K562 (cell line): ENCODE measurements around the gene KCTD13. TPM values are rescaled to one million over a fixed set of nuclear protein-coding genes. Genes with fewer than 3 reads are reported as not detected.

Source experiments
- BRCA1 ChIP-seq, 2 experiments: fragments of 450-650 bp in 1 of 2; sonication (generic) in 1 of 2; formaldehyde crosslinking in 1 of 2; IDR thresholded peaks; 2 replicates each; pipeline versions ENCODE4 v1.5.0 to v1.6.1; 2017 to 2020; ENCODE audit warnings: mild to moderate bottlenecking in 1 of 2, missing genetic modification reagents in 1 of 2
- C11orf30 ChIP-seq: fragments of 450-650 bp; IDR thresholded peaks from 2 replicates; pipeline ENCODE4 v1.6.1; 2016; ENCODE audit warnings: low read depth, mild to moderate bottlenecking
- CBFA2T2 ChIP-seq: fragments of 450-650 bp; conservative IDR thresholded peaks from 2 replicates; pipeline ENCODE4 v1.6.1; 2017; ENCODE audit warnings: mild to moderate bottlenecking
- CHD2 ChIP-seq: IDR thresholded peaks from 2 replicates; pipeline ENCODE4 v1.6.1; 2011; ENCODE audit warnings: low read depth, low read length
- GTF2E2 ChIP-seq: fragments of 200-800 bp; sonication (Bioruptor generic); IDR thresholded peaks from 2 replicates; pipeline ENCODE4 v1.6.1; 2016; ENCODE audit warnings: missing genetic modification characterization, missing compliant biosample characterization
- NFE2 ChIP-seq: IDR thresholded peaks from 2 replicates; pipeline ENCODE4 v1.6.1; 2014; ENCODE audit warnings: antibody characterized with exemption, low read depth
- NFYB ChIP-seq: IDR thresholded peaks from 2 replicates; pipeline ENCODE4 v1.6.1; 2011; ENCODE audit warnings: mild to moderate bottlenecking, moderate library complexity; ENCODE audit not compliant: insufficient read length; ENCODE audit errors: extremely low read depth
- RBM17 ChIP-seq: fragments of 200-400 bp; formaldehyde crosslinking; IDR thresholded peaks from 2 replicates; pipeline ENCODE4 v1.6.1; 2017; ENCODE audit warnings: low read depth, mild to moderate bottlenecking, low read length, borderline replicate concordance
- RCOR1 ChIP-seq, 2 experiments: IDR thresholded peaks; 2 replicates each; pipeline ENCODE4 v1.6.1; 2012; ENCODE audit warnings: low read depth in 2 of 2, low read length in 2 of 2, borderline replicate concordance in 1 of 2, improper control_type of control experiment in 1 of 2
- SMAD2 ChIP-seq: fragments of 150-350 bp; IDR thresholded peaks from 2 replicates; pipeline ENCODE4 v1.6.1; 2014; ENCODE audit warnings: low read depth, mild to moderate bottlenecking, low read length
- TEAD2 ChIP-seq: fragments of 450-650 bp; IDR thresholded peaks from 2 replicates; pipeline ENCODE4 v1.6.1; 2016; ENCODE audit warnings: missing genetic modification characterization, control low read depth, missing compliant biosample characterization
- U2AF2 ChIP-seq: fragments of 200-400 bp; formaldehyde crosslinking; optimal IDR thresholded peaks from 2 replicates; pipeline ENCODE3; 2017; ENCODE audit warnings: low read depth, mild to moderate bottlenecking, low read length
- ZNF23 ChIP-seq: fragments of 250-450 bp; sonication (Bioruptor Pico); IDR thresholded peaks from 2 replicates; pipeline ENCODE4 v1.4.0; 2020; ENCODE audit warnings: mild to moderate bottlenecking
- ZNF316 ChIP-seq: fragments of 450-650 bp; IDR thresholded peaks from 2 replicates; pipeline ENCODE4 v1.6.1; 2016
- polyA plus RNA-seq, 8 experiments: library from polyadenylated mRNA; depleted of rRNA in 4 of 8; stranded (reverse) in 5 of 8; unstranded in 3 of 8; fragments of >200 nt; fragmentation: Nextera tagmentation in 2 of 8; fragmentation: Illumina TruSeq in 1 of 8; extraction: Ambion mirVana in 2 of 8; extraction: Trizol in 1 of 8; gene quantifications; 2 replicates each; pipeline versions ENCODE4 v1.2.1 to v1.2.3, GENCODE V29; 2011 to 2014; ENCODE audit warnings: inconsistent platforms in 1 of 8, missing spikeins in 1 of 8
- total RNA-seq, 7 experiments: library from RNA; depleted of rRNA in 6 of 7; stranded (reverse); fragments of >200 nt in 6 of 7; fragmentation: Illumina TruSeq in 2 of 7; extraction: Trizol in 2 of 7; gene quantifications; 2 replicates each; pipeline versions ENCODE4 v1.2.1 to v1.2.3, GENCODE V29; 2011 to 2021; ENCODE audit warnings: low replicate concordance in 1 of 7
- TF ChIP-seq, protein P1 (sequence below): fragments of 250-450 bp; sonication (Bioruptor Pico); IDR thresholded peaks from 2 replicates; pipeline ENCODE4 v1.9.0; 2021; ENCODE audit warnings: mild to moderate bottlenecking, inconsistent platforms
- TF ChIP-seq, protein P2 (sequence below): sonication (generic); formaldehyde crosslinking; IDR thresholded peaks from 2 replicates; pipeline ENCODE4 v1.8.0; 2022; ENCODE audit warnings: mild to moderate bottlenecking, missing genetic modification reagents, borderline replicate concordance
- TF ChIP-seq, protein P3 (sequence below): sonication (generic); formaldehyde crosslinking; IDR thresholded peaks from 2 replicates; pipeline ENCODE4 v1.8.1; 2023; ENCODE audit warnings: mild to moderate bottlenecking, missing genetic modification reagents, moderate library complexity

Gene KCTD13
- total and polyA plus RNA-seq, 9 of the 15 experiments (the other 6 are each of a cell fraction or from before 2014, with no cell fraction given): 1.0 to 20.6 (median 9.8) TPM

DNA sequence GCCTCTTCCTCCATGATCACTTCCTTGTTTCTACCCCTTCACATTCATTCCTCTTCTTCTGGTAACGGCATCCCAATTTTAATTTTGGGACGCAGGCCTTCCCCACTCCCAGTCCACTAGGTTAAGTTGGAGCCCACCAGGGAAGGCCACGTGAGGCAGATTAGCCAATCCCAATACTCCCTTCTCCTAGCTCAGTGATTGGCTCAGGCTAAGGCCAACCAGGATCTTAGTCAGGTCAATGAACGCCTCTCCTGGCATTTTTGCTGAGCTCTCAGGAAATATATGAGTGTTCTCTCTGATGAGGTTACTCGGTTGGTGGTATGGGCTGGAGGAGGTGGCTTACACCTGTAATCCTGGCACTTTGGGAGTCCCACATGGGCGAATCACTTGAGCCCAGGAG is 42.0 kb downstream of the KCTD13 start (continued):
- TF ChIP-seq, protein P1, sequence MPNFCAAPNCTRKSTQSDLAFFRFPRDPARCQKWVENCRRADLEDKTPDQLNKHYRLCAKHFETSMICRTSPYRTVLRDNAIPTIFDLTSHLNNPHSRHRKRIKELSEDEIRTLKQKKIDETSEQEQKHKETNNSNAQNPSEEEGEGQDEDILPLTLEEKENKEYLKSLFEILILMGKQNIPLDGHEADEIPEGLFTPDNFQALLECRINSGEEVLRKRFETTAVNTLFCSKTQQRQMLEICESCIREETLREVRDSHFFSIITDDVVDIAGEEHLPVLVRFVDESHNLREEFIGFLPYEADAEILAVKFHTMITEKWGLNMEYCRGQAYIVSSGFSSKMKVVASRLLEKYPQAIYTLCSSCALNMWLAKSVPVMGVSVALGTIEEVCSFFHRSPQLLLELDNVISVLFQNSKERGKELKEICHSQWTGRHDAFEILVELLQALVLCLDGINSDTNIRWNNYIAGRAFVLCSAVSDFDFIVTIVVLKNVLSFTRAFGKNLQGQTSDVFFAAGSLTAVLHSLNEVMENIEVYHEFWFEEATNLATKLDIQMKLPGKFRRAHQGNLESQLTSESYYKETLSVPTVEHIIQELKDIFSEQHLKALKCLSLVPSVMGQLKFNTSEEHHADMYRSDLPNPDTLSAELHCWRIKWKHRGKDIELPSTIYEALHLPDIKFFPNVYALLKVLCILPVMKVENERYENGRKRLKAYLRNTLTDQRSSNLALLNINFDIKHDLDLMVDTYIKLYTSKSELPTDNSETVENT (CRISPR knock-in tag): no peak
- TF ChIP-seq NFYB: peak; percentile 57
- TF ChIP-seq, protein P2, sequence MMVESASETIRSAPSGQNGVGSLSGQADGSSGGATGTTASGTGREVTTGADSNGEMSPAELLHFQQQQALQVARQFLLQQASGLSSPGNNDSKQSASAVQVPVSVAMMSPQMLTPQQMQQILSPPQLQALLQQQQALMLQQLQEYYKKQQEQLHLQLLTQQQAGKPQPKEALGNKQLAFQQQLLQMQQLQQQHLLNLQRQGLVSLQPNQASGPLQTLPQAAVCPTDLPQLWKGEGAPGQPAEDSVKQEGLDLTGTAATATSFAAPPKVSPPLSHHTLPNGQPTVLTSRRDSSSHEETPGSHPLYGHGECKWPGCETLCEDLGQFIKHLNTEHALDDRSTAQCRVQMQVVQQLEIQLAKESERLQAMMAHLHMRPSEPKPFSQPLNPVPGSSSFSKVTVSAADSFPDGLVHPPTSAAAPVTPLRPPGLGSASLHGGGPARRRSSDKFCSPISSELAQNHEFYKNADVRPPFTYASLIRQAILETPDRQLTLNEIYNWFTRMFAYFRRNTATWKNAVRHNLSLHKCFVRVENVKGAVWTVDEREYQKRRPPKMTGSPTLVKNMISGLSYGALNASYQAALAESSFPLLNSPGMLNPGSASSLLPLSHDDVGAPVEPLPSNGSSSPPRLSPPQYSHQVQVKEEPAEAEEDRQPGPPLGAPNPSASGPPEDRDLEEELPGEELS (CRISPR knock-in tag): no peak
- no peak for TF ChIP-seq CHD2
- TF ChIP-seq RBM17: no peak
- 0 out of 2 replicates have a peak, but pooled peaks have one; percentile 21 for TF ChIP-seq CBFA2T2
- no peak for TF ChIP-seq TEAD2 (tag)
- TF ChIP-seq NFE2: no peak
- TF ChIP-seq U2AF2: no peak
- TF ChIP-seq BRCA1 (IDR thresholded peaks at IDR 0.05): no peak
- no peak for TF ChIP-seq BRCA1 (CRISPR knock-in tag; IDR thresholded peaks at IDR 0.05)
- no peak for TF ChIP-seq ZNF23
- TF ChIP-seq, protein P3, sequence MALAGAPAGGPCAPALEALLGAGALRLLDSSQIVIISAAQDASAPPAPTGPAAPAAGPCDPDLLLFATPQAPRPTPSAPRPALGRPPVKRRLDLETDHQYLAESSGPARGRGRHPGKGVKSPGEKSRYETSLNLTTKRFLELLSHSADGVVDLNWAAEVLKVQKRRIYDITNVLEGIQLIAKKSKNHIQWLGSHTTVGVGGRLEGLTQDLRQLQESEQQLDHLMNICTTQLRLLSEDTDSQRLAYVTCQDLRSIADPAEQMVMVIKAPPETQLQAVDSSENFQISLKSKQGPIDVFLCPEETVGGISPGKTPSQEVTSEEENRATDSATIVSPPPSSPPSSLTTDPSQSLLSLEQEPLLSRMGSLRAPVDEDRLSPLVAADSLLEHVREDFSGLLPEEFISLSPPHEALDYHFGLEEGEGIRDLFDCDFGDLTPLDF (CRISPR knock-in tag): no peak
- TF ChIP-seq GTF2E2: no peak
- TF ChIP-seq SMAD2: no peak
- TF ChIP-seq RCOR1 (IDR thresholded peaks at IDR 0.05; ENCODE audit: borderline replicate concordance in 1 of 2, low read depth in 2 of 2, low read length in 2 of 2): no peak
- peak; percentile 70 for TF ChIP-seq ZNF316
- TF ChIP-seq C11orf30: 0 out of 2 replicates have a peak, but pooled peaks have one; percentile 16
